IMR-90 (cell line): Measurements from ENCODE around the gene DIAPH2. TPM values are rescaled to one million over a fixed set of nuclear protein-coding genes. Genes with fewer than 3 reads are reported as not detected.

Experiments
- ATAC-seq: fragments of 200-7000 bp; cut with Tn5 transposase; 2 replicates; pipeline ENCODE4 v1.9.1; 2020; ENCODE audit warnings: low read depth, mild to moderate bottlenecking, moderate library complexity
- BruUV-seq: library from RNA; stranded (reverse); fragments of 400-500 nt; replicated peaks from 2 replicates; lab custom pipeline; 2021; lab: Mats Ljungman, UMichigan
- CTCF ChIA-PET: fragments of 300-600 bp; formaldehyde crosslinking; extraction: SDS; loops from one replicate; lab custom pipeline; 2021; ENCODE audit warnings: antibody characterized with exemption; lab: Yijun Ruan, JAX
- POLR2A ChIA-PET: fragments of 300-600 bp; sonication (Branson Sonifier 250); formaldehyde crosslinking; loops from one replicate; lab custom pipeline; 2022; ENCODE audit warnings: antibody characterized with exemption; ENCODE audit not compliant: unreplicated experiment; lab: Charles Lee
- DNase-seq: peaks from one replicate; pipeline ENCODE4 v3.0.0; 2013
- H2AFZ ChIP-seq: replicated peaks from 2 replicates; pipeline ENCODE3; 2013; ENCODE audit warnings: low read length, mild to moderate bottlenecking; ENCODE audit not compliant: poor library complexity
- H2AK5ac ChIP-seq: 2 replicates; pipeline ENCODE4 v1.6.1; 2013; ENCODE audit warnings: low read depth, low read length, inconsistent platforms
- H2AK9ac ChIP-seq: replicated peaks from 2 replicates; pipeline ENCODE3; 2013; ENCODE audit warnings: mild to moderate bottlenecking, low read depth, low read length, moderate library complexity; ENCODE audit not compliant: poor library complexity
- H2BK120ac ChIP-seq: 2 replicates; pipeline ENCODE4 v1.6.1; 2013; ENCODE audit warnings: low read depth, low read length, inconsistent platforms
- H2BK15ac ChIP-seq: 3 replicates; pipeline ENCODE4 v1.6.1; 2013; ENCODE audit warnings: low read depth, low read length, inconsistent platforms
- H2BK20ac ChIP-seq: 2 replicates; pipeline ENCODE4 v1.6.1; 2013; ENCODE audit warnings: low read depth, mild to moderate bottlenecking, inconsistent platforms, low read length, moderate library complexity
- H2BK5ac ChIP-seq: 2 replicates; pipeline ENCODE4 v1.6.1; 2013; ENCODE audit warnings: mild to moderate bottlenecking, low read depth, low read length, inconsistent platforms; ENCODE audit not compliant: poor library complexity, severe bottlenecking
- H3K14ac ChIP-seq: replicated peaks from 2 replicates; pipeline ENCODE4 v1.6.1; 2013; ENCODE audit warnings: low read depth, low read length, inconsistent platforms
- H3K18ac ChIP-seq: 2 replicates; pipeline ENCODE4 v1.6.1; 2013; ENCODE audit warnings: low read depth, low read length, control low read depth
- H3K23ac ChIP-seq: 2 replicates; pipeline ENCODE4 v1.6.1; 2013; ENCODE audit warnings: low read depth, low read length, inconsistent platforms
- H3K27ac ChIP-seq: 2 replicates; pipeline ENCODE4 v1.5.1; 2013; ENCODE audit warnings: mild to moderate bottlenecking, control low read depth, low read length; ENCODE audit not compliant: insufficient read depth
- H3K27me3 ChIP-seq: 2 replicates; pipeline ENCODE4 v1.6.1; 2013; ENCODE audit warnings: low read length; ENCODE audit not compliant: control insufficient read depth, insufficient read depth
- H3K36me3 ChIP-seq: 2 replicates; pipeline ENCODE4 v1.6.1; 2013; ENCODE audit warnings: low read length, mixed read lengths; ENCODE audit not compliant: control insufficient read depth, insufficient read depth
- H3K4ac ChIP-seq: 2 replicates; pipeline ENCODE4 v1.6.1; 2013; ENCODE audit warnings: low read depth, low read length, inconsistent platforms
- H3K4me1 ChIP-seq: 2 replicates; pipeline ENCODE4 v1.6.1; 2013; ENCODE audit warnings: low read length, mixed read lengths; ENCODE audit not compliant: control insufficient read depth, insufficient read depth
- H3K4me2 ChIP-seq: 2 replicates; pipeline ENCODE4 v1.6.1; 2013; ENCODE audit warnings: low read depth, mild to moderate bottlenecking, control low read depth, low read length, moderate library complexity
- H3K4me3 ChIP-seq: 2 replicates; pipeline ENCODE4 v1.5.1; 2013; ENCODE audit warnings: low read depth, mild to moderate bottlenecking, control low read depth, low read length, moderate library complexity; ENCODE audit not compliant: insufficient read depth
- H3K56ac ChIP-seq: 2 replicates; pipeline ENCODE4 v1.6.1; 2013; ENCODE audit warnings: low read length, inconsistent platforms; ENCODE audit not compliant: insufficient read depth; ENCODE audit errors: extremely low read depth
- H3K79me1 ChIP-seq, 2 experiments: 2 replicates each; pipeline ENCODE4 v1.6.1; 2013; ENCODE audit warnings: low read length in 2 of 2, inconsistent platforms in 1 of 2, low read depth in 1 of 2
- H3K9ac ChIP-seq: 2 replicates; pipeline ENCODE4 v1.6.1; 2013; ENCODE audit warnings: low read depth, low read length, control low read depth
- H3K9me1 ChIP-seq: 2 replicates; pipeline ENCODE4 v1.6.1; 2013; ENCODE audit warnings: low read length, inconsistent platforms; ENCODE audit not compliant: insufficient read depth
- H3K9me3 ChIP-seq: 2 replicates; pipeline ENCODE4 v1.6.1; 2013; ENCODE audit warnings: low read length; ENCODE audit not compliant: control insufficient read depth, insufficient read depth
- H4K20me1 ChIP-seq: 2 replicates; pipeline ENCODE4 v1.6.1; 2013; ENCODE audit warnings: low read length, inconsistent platforms; ENCODE audit not compliant: insufficient read depth
- H4K5ac ChIP-seq: 2 replicates; pipeline ENCODE4 v1.6.1; 2013; ENCODE audit warnings: mild to moderate bottlenecking, low read depth, low read length, control low read depth
- H4K8ac ChIP-seq, 2 experiments: 2 replicates each; pipeline ENCODE4 v1.6.1; 2013; ENCODE audit warnings: low read depth in 2 of 2, low read length in 2 of 2, control low read depth in 1 of 2, inconsistent platforms in 1 of 2
- H4K91ac ChIP-seq: 2 replicates; pipeline ENCODE4 v1.6.1; 2013; ENCODE audit warnings: low read depth, low read length, inconsistent platforms; ENCODE audit not compliant: insufficient read depth
- BHLHE40 ChIP-seq: fragments of 150-350 bp; IDR thresholded peaks from 2 replicates; pipeline ENCODE4 v1.6.1; 2016; ENCODE audit warnings: mild to moderate bottlenecking, low read depth, low read length
- CEBPB ChIP-seq: IDR thresholded peaks from 2 replicates; pipeline ENCODE4 v1.6.1; 2012; ENCODE audit warnings: low read depth, low read length, improper control_type of control experiment
- CHD1 ChIP-seq: IDR thresholded peaks from 2 replicates; pipeline ENCODE4 v1.6.1; 2012; ENCODE audit warnings: low read depth, low read length, improper control_type of control experiment
- CTCF ChIP-seq: conservative IDR thresholded peaks from 2 replicates; pipeline ENCODE4 v1.5.1; 2012; ENCODE audit warnings: mild to moderate bottlenecking, low read depth, low read length, improper control_type of control experiment
- ELK1 ChIP-seq: fragments of 150-350 bp; IDR thresholded peaks from 2 replicates; pipeline ENCODE4 v1.6.1; 2016; ENCODE audit warnings: low read depth, mild to moderate bottlenecking, low read length, moderate library complexity, borderline replicate concordance
- RAD21 ChIP-seq: IDR thresholded peaks from 2 replicates; pipeline ENCODE4 v1.6.1; 2012; ENCODE audit warnings: low read length, improper control_type of control experiment
- RFX5 ChIP-seq: IDR thresholded peaks from 2 replicates; pipeline ENCODE4 v1.8.0; 2012; ENCODE audit warnings: low read depth, mild to moderate bottlenecking, low read length, moderate library complexity
- SMC3 ChIP-seq: fragments of 150-350 bp; IDR thresholded peaks from 2 replicates; pipeline ENCODE4 v1.6.1; 2016; ENCODE audit warnings: low read depth, mild to moderate bottlenecking, antibody characterized with exemption, low read length, moderate library complexity
- USF2 ChIP-seq: fragments of 150-350 bp; IDR thresholded peaks from 2 replicates; pipeline ENCODE4 v1.6.1; 2017; ENCODE audit warnings: mild to moderate bottlenecking, antibody characterized with exemption, low read length, low read depth
- WGBS, 2 experiments: methylation state at CpG; one replicate each; pipeline versions ENCODE4 v1.1.5 to v1.1.7; 2013; ENCODE audit warnings: missing lambda C conversion rate in 2 of 2; ENCODE audit not compliant: insufficient read length in 1 of 2; ENCODE audit errors: extremely low coverage in 2 of 2; 5-methylcytosine and 5-hydroxymethylcytosine counted together
- dilution Hi-C: fragments of 300-500 bp; cut with HindIII; formaldehyde crosslinking; loops from one replicate; pipeline ENCODE4 v1.14.3; 2018; ENCODE audit warnings: low sequenced_read_pairs; ENCODE audit not compliant: unreplicated experiment
- in situ Hi-C: fragments of 300-500 bp; cut with MboI; formaldehyde crosslinking; loops from 3 replicates; pipeline ENCODE4 v1.14.3; 2019; ENCODE audit warnings: low sequenced_read_pairs, inconsistent platforms, mixed read lengths
- intact Hi-C: fragments of 100-400 bp; cut with micrococcal nuclease; formaldehyde crosslinking; loops from 2 replicates; pipeline ENCODE4 v1.10.0; 2022
- polyA plus RNA-seq, 3 experiments: library from polyadenylated mRNA; depleted of rRNA; stranded (reverse); fragments of >200 nt; gene quantifications; 2 replicates each; pipeline ENCODE4 v1.2.3, GENCODE V29; 2012; ENCODE audit warnings: low replicate concordance in 1 of 3
- total RNA-seq: library from RNA; depleted of rRNA; stranded (reverse); fragments of >200 nt; gene quantifications from 2 replicates; pipeline ENCODE4 v1.2.3, GENCODE V29; 2012

Gene DIAPH2
- total and polyA plus RNA-seq, 2 of the 4 experiments (the other 2 are of a cell fraction), result 3.6 to 19.9 TPM

GRCh38 chrX:97431281-97431680, 746.6 kb downstream of the DIAPH2 start:
- no peaks in the 10 kb centered on the region for H3K9me3 ChIP-seq
- no peak overlapping the region for H4K91ac ChIP-seq
- H2BK20ac ChIP-seq, result no peak overlapping the region
- no peaks in the 10 kb centered on the region for H3K9me1 ChIP-seq
- no peak for TF ChIP-seq RAD21
- no peak for TF ChIP-seq ELK1
- TF ChIP-seq SMC3, result no peak
- no peak for TF ChIP-seq BHLHE40
- TF ChIP-seq CEBPB, result no peak
- no peak for TF ChIP-seq USF2
- TF ChIP-seq CTCF, result no peak
- TF ChIP-seq RFX5, result no peak
- no peak for TF ChIP-seq CHD1
- no peak overlapping the region for H2BK5ac ChIP-seq
- no peak overlapping the region for H3K23ac ChIP-seq
- no peak overlapping the region for H3K9ac ChIP-seq
- no peak overlapping the region for H2AFZ ChIP-seq
- WGBS, 2 experiments, result 17% methylated on average over 1 of the region's 1 CpG; no CpG with 5 or more reads in 1 of the 2 experiments
- H3K14ac ChIP-seq, result no peak overlapping the region
- CTCF ChIA-PET, result no interaction called here
- no peak overlapping the region for H2AK5ac ChIP-seq
- no peak overlapping the region for H3K27ac ChIP-seq
- POLR2A ChIA-PET, result no interaction called here
- no peak overlapping the region for H2BK120ac ChIP-seq
- H4K8ac ChIP-seq, result no peak overlapping the region
- intact Hi-C loops (no loop called here), dilution Hi-C loops (no loop called here), in situ Hi-C loops (no loop called here)
- no TSS peak for BruUV-seq
- no peak overlapping the region for H3K4me3 ChIP-seq
- H2BK15ac ChIP-seq, result no peak overlapping the region
- H3K27me3 ChIP-seq, result no peaks in the 10 kb centered on the region
- H3K18ac ChIP-seq, result no peak overlapping the region
- no peak for ATAC-seq
- H3K4me2 ChIP-seq, result no peak overlapping the region
- H2AK9ac ChIP-seq, result no peak overlapping the region
- H3K36me3 ChIP-seq, result no peaks in the 10 kb centered on the region
- no peak for DNase-seq
- H3K4me1 ChIP-seq, result no peaks in the 10 kb centered on the region
- H3K79me1 ChIP-seq, result no peaks in the 10 kb centered on the region
- H3K4ac ChIP-seq, result no peak overlapping the region
- H4K5ac ChIP-seq, result no peak overlapping the region
- H3K56ac ChIP-seq, result no peak overlapping the region
- no peaks in the 10 kb centered on the region for H4K20me1 ChIP-seq
